Stimulated activated CD8-positive, alpha-beta memory T cell treated with anti-CD3 and anti-CD28 coated beads, Interleukin-15, amount 100 ng/mL, for 24 hours (primary cell): ENCODE measurements around the gene DYNLT2B.
"Not testable (repeated sequence)": the region's sequence is repeated elsewhere in the genome, so short reads cannot be mapped to it uniquely, and the experiment has no call there.

ENCODE experiments used
- DNase-seq: peaks from one replicate; pipeline ENCODE4 v3.0.0-alpha.2; 2020; ENCODE audit warnings: low read depth

DYNLT2B gene

DNA sequence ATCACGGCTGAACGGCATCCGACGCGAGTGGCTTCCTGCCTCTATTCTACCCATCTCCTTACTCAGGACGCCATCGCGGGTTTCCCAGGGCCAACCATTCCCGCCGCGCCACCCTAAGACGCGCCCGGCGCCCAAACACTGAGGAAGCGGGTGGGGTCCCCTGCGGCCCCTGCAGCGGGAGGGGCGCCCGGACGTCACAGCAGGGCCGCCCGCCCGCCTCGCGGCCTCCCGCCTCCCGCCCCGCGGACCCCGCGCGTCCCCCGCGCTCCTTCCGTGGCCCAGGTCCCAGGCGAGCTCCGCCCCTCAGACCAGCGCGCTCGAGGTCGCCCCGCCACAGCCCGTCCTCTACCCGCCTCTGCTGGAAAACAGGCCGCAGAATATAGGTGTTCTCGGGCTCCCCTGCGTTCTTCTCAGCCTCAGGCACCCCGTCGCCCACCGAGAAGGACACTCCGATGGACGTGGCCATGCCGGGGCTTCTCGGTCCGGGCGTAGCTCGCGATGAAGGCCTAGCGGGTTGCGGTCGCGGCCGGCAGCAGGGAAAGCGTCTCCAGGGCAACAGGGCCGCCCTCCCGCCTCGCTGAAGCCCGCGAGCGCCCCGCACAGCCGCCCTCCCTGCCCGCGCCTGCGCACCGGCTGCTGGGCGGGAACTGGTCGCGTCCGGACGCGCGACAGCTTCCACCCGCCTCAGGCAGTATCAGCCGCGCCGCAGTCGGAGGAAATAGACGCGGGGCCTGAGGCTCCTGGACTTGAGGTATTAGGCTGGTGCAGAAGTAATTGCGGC is at the start of gene DYNLT2B:
DYNLT2B (minus strand) TSS at position 554 of the 781 bp plus-strand sequence; CDS start at position 466, 88 bp downstream.
- DNase-seq: peak; percentile 76

DNA sequence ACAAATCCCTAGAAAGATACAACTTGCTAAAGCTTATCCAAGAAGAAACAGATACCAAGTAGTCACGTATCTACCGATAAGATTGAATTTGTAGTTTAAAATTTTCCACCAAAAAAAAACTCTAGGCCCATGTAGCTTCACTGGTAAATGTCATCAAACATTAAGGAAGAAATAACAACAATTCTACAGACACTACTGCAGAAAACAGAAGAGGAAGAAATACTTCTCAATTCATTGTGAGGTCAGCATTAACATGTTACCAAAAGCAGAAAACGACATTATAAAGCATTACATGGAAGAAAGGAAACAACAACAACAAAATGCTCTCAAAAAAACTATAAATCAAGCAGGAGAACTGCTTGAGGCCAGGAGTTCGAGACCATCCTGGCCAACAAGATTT is 47.7 kb upstream of the DYNLT2B start:
- no peak for DNase-seq

GRCh38 chr3:196360586-196360985 is 42.5 kb upstream of the DYNLT2B start:
- DNase-seq: no peak

DNA sequence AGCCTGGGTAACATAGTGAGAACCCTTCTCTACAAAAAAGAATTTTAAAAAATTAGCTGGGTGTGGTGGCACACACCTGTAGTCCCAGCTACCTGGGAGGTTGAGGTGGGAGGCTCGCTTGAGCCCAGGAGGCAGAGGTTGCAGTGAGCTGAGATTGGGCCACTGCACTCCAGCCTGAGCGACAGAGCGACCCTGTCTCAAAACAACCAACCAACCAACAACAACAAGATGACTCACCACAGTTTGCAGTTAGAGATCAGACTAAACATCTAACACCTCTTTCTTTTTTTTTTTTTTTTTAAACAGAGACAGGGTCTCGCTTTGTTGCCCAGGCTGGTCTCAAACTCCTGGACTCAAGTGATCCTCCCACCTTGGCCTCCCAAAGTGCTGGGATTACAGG is 40.5 kb upstream of the DYNLT2B start:
- not testable (repeated sequence) for DNase-seq

DNA sequence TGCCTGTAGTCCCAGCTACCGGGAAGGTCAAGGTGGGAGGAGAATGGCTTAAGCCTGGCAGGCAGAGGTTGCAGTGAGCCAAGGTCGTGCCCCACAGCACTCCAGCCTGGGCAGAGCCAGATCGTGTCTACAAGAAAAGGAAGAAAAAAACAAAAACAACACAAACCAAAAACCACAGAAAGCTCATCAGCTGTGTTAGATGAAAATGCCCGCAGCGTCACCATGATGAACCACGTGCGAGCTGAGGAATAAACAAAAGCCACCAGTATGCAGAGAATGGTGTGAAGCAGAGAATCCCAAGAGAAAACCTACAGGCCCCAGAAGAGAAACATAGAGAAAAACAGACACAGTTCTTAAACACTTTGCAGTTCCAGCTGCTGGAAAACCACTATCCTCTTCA is 39.9 kb upstream of the DYNLT2B start:
- DNase-seq: no peak

DNA sequence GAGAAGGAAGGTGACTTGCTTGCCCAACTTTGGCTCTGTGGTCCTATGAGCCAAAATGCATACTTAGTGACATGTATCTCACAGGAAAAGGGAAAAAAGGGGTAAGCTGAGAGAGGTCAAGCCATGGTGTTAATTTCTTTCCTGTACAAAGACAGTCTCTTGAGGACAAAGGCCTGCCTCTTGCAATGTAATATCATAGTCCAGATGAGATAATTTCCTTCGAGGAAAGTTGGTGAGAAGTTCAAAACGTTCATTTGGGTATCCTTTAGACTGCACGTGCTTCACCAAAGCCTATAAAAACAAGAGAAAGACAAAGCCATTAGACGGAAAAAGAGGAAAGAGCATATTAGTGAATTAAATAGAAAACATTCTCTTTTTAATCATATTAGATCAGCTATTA is 38.5 kb upstream of the DYNLT2B start:
- no peak for DNase-seq

GRCh38 chr3:196355668-196356067 is 37.6 kb upstream of the DYNLT2B start:
- DNase-seq: no peak

DNA sequence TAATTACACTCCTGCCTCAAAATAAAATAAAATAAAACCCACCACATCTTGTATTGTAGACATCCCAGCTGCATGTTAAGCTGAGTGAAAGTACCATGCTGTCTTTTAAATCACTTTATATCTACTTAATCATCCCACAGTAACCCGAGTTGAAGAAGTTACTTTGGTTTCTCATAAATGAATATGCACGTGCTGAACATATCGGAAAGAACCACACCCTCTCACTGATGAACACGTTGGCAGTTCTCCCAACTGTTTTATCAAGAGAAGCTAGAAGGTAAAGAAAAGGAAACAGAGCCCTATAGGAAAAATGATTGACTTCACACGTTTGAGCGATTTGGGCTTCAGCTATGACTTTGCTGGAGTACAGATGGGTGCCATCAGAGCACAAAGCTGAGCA is 36.1 kb upstream of the DYNLT2B start:
- DNase-seq: no peak

DNA sequence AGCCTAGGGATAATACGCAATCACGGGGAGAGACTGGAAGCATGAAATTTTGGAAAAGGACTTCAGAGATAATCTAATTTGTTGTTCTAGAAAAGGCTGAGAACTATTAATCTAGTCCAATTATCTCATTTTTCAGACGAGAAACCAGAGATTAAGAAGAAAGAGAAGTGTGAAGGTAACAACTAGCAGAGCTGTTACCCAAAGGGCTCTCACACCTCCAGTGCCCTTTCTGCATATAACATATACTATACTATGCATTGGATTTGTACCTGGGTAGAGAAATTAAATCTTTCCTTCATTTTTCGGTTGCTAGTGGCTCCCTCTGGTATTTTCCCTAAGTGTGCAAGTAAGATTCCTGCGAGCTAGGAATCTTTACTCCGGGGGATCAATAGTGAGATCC is 33.5 kb upstream of the DYNLT2B start:
- no peak for DNase-seq

DNA sequence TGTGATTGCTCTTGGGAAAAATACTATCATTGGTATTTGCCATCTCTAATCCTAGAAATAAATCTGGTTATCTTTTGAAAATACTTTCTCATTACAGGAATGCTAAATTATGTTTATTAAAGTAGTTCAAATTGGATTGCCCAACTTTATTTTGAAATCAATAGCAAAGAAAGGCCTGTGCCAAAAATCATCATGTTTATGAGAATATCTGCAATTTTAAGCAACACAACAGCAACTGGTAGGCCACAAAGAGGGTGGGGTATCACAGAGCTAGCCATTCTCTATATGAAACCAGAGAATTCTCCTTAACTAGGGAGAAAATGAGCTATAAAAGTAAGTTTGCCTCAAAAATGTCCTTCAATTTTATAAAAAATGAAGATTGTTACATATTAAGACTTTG is 32.0 kb upstream of the DYNLT2B start:
- no peak for DNase-seq

DNA sequence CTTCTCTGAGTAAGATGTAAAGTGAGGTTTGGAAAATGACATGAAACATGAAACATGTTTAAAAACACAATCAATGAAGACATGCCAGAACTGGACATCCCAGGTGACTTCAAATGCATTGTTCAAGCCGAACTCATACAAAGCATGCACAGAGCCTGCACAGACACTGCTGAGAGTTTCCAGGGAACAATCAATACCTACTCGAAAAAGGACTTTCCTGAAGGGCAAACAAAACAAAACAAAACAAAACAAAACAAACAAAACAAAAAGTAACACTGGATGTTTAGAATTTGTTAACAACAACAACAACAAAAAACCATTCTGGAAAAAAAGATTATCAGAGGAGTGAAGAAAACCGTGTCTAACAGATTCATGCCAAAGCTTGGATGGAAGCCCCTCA is 30.7 kb upstream of the DYNLT2B start:
- DNase-seq: no peak

DNA sequence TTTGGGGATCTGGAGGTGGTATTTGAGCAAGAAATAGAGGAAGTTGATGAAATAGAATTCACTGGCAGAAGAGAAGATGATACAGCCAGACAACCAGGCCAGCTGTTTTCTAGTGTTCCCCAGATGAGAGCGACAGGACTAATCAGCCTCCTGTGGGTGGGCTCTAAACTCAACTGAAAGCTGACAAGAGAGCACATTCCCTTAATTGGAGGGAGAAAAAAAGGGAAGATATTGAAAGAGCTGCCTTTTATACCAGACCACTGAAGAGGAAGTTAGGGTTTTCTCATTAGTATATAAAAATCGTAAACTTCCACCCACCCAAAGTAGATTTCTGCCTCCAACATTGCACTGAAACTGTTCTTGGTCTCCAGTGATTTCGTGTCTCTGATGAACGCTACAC is 26.6 kb upstream of the DYNLT2B start:
- no peak for DNase-seq

GRCh38 chr3:196343917-196344316 is 25.9 kb upstream of the DYNLT2B start:
- DNase-seq: not testable (repeated sequence)

GRCh38 chr3:196341137-196341536 is 23.1 kb upstream of the DYNLT2B start:
- no peak for DNase-seq

- no peak for DNase-seq
Observed at GRCh38 chr3:196340466-196340865, 22.4 kb upstream of the DYNLT2B start.

DNA sequence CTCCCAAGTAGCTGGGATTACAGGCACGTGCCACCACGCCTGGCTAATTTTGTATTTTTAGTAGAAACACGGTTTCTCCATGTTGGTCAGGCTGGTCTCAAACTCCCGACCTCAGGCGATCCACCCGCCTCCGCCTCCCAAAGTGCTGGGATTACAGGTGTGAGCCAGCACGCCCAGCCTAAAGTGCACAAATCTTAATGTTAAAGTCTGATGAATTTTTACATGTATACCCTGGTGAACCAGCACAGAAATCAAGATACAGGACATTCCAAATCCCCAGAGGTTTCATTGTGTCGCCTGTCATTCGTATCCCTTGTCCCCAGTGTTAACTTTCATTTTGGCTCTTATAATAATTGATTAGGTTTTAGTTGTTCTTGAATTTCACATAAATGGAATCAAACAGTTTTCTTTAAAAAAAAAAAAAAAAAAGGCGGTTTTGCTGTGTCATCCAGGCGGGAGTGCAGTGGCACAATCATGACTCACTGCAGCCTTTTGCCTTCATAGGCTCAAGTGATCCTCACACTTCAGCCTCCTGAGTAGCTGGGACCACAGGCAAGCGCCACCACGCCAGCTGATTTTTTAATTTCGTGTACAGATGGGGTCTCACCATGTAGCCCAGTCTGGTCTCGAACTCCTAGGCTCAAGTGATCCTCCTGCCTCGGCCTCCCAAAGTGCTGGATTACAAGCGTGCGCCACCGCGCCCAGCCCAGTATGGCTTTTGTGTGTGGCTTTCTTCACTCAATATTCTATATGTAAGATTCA is 21.6 kb upstream of the DYNLT2B start:
- DNase-seq: no peak

DNA sequence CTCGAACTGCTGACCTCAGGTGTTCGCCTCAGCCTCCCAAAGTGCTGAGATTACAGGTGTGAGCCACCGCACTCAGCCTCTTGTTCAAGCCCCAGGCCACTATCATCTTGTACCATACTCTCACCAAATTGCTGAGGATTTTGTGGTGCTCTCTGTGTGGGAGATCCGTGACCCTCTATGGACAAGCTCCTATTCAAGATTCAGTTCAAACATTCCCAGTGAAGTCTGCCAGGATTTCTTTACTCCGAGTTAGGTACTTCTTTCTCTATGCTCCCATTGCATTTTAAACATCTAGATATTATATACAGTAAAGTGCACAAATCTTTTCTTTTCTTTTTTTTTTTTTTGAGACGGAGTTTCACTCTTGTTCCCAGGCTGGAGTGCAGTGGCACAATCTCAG is 21.0 kb upstream of the DYNLT2B start:
- no peak for DNase-seq

GRCh38 chr3:196336319-196337145 is 18.5 kb upstream of the DYNLT2B start:
- no peak for DNase-seq

GRCh38 chr3:196335503-196335948 is 17.5 kb upstream of the DYNLT2B start:
- DNase-seq: no peak

GRCh38 chr3:196334982-196335381 is 16.9 kb upstream of the DYNLT2B start:
- no peak for DNase-seq

DNA sequence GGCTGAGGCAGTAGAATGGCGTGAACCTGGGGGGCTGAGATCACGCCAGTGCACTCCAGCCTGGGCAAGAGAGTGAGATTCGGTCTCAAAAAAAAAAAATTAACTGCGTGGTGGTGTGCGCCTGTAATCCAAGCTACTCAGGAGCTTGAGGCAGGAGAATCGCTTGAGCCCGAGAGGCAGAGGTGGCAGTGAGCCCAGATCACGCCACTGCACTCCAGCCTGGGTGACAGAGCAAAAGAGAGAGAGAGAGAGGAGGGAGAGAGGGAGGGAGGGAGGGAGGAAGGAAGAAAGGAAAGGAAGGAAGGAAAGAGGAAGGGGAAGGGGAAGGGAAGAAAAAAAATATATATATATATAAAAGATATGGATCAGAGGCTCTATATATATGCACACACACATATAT is 14.1 kb upstream of the DYNLT2B start:
- no peak for DNase-seq

DNA sequence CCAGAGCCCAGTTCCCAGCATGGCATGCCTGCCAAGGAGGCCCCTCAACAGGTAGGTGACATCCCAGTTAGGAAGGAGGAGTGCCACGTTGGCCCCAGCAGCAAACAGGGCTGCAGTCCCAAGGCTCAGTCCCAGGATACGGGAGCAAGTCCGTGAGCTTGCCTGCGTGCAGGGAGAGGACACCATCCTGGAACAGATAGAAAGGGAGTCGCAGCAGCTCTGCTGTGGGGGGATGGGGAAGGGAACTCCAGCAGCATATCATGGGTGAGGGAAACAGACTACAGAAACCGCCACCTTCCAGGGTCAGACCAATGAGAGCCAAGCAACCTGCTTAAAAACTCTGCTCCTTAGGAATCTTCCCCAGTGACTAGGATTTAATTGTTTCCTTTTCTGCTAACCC is 9.4 kb upstream of the DYNLT2B start:
- no peak for DNase-seq

- DNase-seq: no peak
Observed at GRCh38 chr3:196326936-196327335, 8.9 kb upstream of the DYNLT2B start.
